Left ventricle myocardium inferior (tissue), 1 donor: ENCODE data around the gene RBMS2. TPM values are rescaled to one million over a fixed set of nuclear protein-coding genes. Genes with fewer than 3 reads are reported as not detected.

Experiments used
- DNase-seq: peaks from one replicate; pipeline ENCODE4 v3.0.0-alpha.2; 2020
- H3K27ac ChIP-seq: fragments of 200-600 bp; replicated peaks from 2 replicates; pipeline ENCODE4 v1.8.0; 2021
- H3K27me3 ChIP-seq: fragments of 200-600 bp; 2 replicates; pipeline ENCODE4 v1.8.0; 2021; ENCODE audit warnings: low read depth
- H3K36me3 ChIP-seq: fragments of 200-600 bp; 2 replicates; pipeline ENCODE4 v1.8.0; 2021
- H3K4me1 ChIP-seq: fragments of 200-600 bp; 2 replicates; pipeline ENCODE4 v1.8.0; 2021
- H3K4me3 ChIP-seq: fragments of 200-600 bp; 2 replicates; pipeline ENCODE4 v1.8.0; 2021; ENCODE audit warnings: mild to moderate bottlenecking, moderate library complexity
- H3K9me3 ChIP-seq: fragments of 200-600 bp; replicated peaks from 2 replicates; pipeline ENCODE4 v1.8.0; 2021
- CTCF ChIP-seq: fragments of 200-600 bp; IDR thresholded peaks from 2 replicates; pipeline ENCODE4 v1.8.0; 2021; ENCODE audit warnings: antibody characterized with exemption, mild to moderate bottlenecking, borderline replicate concordance
- intact Hi-C: fragments of 100-400 bp; cut with micrococcal nuclease; formaldehyde crosslinking; loops from one replicate; pipeline ENCODE4 v1.11.0; 2022
- total RNA-seq: library from RNA; stranded (reverse); fragmentation: NEBNext Ultra II Directional; extraction: Animal tissue kit (Norgen Biotek cat#: 25700); gene quantifications from one replicate; pipeline ENCODE4 v1.2.1, GENCODE V29; 2021
- donor health status: DM: no; HTN: yes; CAD: no; lungs with severe emphysema.

RBMS2 gene
- total RNA-seq, 1 donor from 2014 or later: 33.2 TPM

DNA sequence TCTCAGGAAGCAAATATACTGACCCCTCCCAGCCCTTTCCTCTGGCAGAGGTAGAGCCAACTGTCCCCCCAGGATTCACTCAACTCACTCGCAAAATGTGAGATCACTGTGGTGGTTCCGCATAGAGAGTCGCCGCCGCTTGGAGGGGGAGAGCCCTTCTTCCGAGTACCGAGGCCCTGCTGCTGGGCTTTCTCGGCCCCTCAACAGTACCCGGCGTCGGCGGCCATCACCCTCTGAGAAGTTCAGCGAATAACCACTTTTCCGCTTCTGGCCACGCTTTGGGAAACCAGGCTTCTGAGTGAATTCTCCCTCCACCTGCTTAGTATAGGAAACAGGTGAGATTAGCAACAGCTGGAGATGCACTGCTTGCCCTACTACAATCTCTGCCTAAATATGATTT, 77.4 kb downstream of the RBMS2 start:
- Histone ChIP-seq H3K4me3 (no peak overlapping the region), H3K4me1 (peaks cover 29% of the 10 kb centered on the region), H3K27ac (no peak overlapping the region), H3K9me3 (no peaks in the 10 kb centered on the region), H3K27me3 (no peaks in the 10 kb centered on the region), H3K36me3 (peaks cover 92% of the 10 kb centered on the region)
- no peak for TF ChIP-seq CTCF
- DNase-seq: no peak
- intact Hi-C loops: no loop called here

- intact Hi-C loops: no loop called here
- no peak for DNase-seq
- TF ChIP-seq CTCF: no peak
- Histone ChIP-seq H3K4me1 (peaks cover 22% of the 10 kb centered on the region), H3K9me3 (no peaks in the 10 kb centered on the region), H3K4me3 (no peak overlapping the region), H3K27me3 (no peaks in the 10 kb centered on the region), H3K27ac (no peak overlapping the region), H3K36me3 (peaks cover 97% of the 10 kb centered on the region)
Measured at GRCh38 chr12:56599797-56600196, 78.2 kb downstream of the RBMS2 start.

GRCh38 chr12:56600753-56601152, 79.1 kb downstream of the RBMS2 start:
- no peaks in the 10 kb centered on the region for H3K9me3 ChIP-seq
- peaks cover 97% of the 10 kb centered on the region for H3K36me3 ChIP-seq
- intact Hi-C loops: no loop called here
- no peak overlapping the region for H3K4me3 ChIP-seq
- DNase-seq: no peak
- H3K27ac ChIP-seq: peak overlapping the region; percentile 11
- no peaks in the 10 kb centered on the region for H3K27me3 ChIP-seq
- TF ChIP-seq CTCF: no peak
- H3K4me1 ChIP-seq: peaks cover 22% of the 10 kb centered on the region

DNA sequence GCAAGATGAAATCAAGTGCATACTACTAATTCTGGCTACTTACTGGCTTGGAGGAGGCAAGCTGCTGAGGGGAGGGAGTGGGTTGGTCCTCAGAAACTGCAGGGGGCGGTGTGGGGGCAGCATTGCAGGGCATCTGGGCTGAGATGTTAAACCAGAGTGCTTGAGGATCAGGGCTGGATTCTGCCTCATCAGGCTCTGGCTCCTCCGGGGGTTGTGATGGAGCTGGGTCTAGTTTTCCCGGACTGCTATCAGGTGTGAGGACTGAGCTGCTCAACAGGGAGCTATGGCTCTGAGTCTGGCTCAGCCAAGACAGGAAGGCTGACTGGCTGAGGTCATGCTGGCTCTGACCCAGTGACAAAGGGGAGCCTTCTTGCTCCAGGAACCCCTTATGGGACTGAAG, 79.9 kb downstream of the RBMS2 start:
- intact Hi-C loops: no loop called here
- H3K36me3 ChIP-seq: peaks cover 98% of the 10 kb centered on the region
- no peaks in the 10 kb centered on the region for H3K27me3 ChIP-seq
- H3K9me3 ChIP-seq: no peaks in the 10 kb centered on the region
- peaks cover 22% of the 10 kb centered on the region for H3K4me1 ChIP-seq
- peak overlapping the region; percentile 46 for H3K27ac ChIP-seq
- no peak overlapping the region for H3K4me3 ChIP-seq
- no peak for DNase-seq
- TF ChIP-seq CTCF: no peak

DNA sequence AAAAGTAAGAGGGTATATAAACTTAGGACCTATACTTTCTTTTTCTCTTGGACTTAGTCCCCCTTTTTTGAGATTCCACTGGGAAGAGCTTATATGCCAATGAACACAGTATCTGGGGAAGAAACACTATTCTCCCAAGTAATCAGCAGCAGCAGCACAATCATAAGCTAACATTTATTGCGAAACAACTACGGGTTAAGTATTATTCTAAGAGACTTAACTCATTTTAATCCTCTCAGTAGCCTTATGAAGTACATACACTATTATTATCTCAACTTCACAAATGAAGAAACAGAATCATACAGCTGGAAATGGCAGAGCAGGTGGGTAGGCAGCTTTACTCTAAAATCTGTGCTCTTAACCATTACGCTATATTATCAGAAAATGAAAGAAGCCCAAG, 80.6 kb downstream of the RBMS2 start:
- peak overlapping the region; percentile 46 for H3K27ac ChIP-seq
- no peak for DNase-seq
- peaks cover 14% of the 10 kb centered on the region for H3K4me1 ChIP-seq
- no peak for TF ChIP-seq CTCF
- intact Hi-C loops: no loop called here
- H3K4me3 ChIP-seq: no peak overlapping the region
- H3K9me3 ChIP-seq: no peaks in the 10 kb centered on the region
- H3K36me3 ChIP-seq: peaks cover 98% of the 10 kb centered on the region
- H3K27me3 ChIP-seq: no peaks in the 10 kb centered on the region

- Histone ChIP-seq H3K4me1 (peaks cover 14% of the 10 kb centered on the region), H3K9me3 (no peaks in the 10 kb centered on the region), H3K4me3 (no peak overlapping the region), H3K27ac (no peak overlapping the region), H3K27me3 (no peaks in the 10 kb centered on the region), H3K36me3 (peaks cover 100% of the 10 kb centered on the region)
- no peak for DNase-seq
- intact Hi-C loops: no loop called here
- no peak for TF ChIP-seq CTCF
Measured at GRCh38 chr12:56604355-56604754, 82.7 kb downstream of the RBMS2 start.
